ENCODE data around the gene TMEM100. TPM values are rescaled to one million over a fixed set of nuclear protein-coding genes. Genes with fewer than 3 reads are reported as not detected.

The TMEM100 gene
- total and polyA plus RNA-seq, 10 of the 15 experiments (the other 5 are each of a cell fraction or from before 2014, with no cell fraction given), result not detected

GRCh38 chr17:55687037-55687436, 35.6 kb downstream of the TMEM100 start (continued):
- no peak for TF ChIP-seq ZBTB11 (CRISPR knock-in tag; IDR thresholded peaks at IDR 0.05)

- no peak overlapping the region for H3K4me2 ChIP-seq (ENCODE audit: control insufficient read depth, insufficient read depth)
- ChIA-PET CTCF (no interaction called here), POLR2A (no interaction called here), RAD21 (ENCODE audit: unreplicated experiment) (no interaction called here), SMC1A (ENCODE audit: uncharacterized antibody, unreplicated experiment) (no interaction called here)
- FAIRE-seq (no peak), DNase-seq (ENCODE audit: low read depth, low spot score) (no peak), ATAC-seq (no peak)
- H3K79me2 ChIP-seq (ENCODE audit: control insufficient read depth, insufficient read depth, low read length), result no peaks in the 10 kb centered on the region
- 1% methylated on average over 4 of the region's 4 CpGs for WGBS (ENCODE audit: insufficient coverage, insufficient replicate concordance, low lambda C conversion rate, missing lambda C conversion rate)
- H4K20me1 ChIP-seq (ENCODE audit: control insufficient read depth, insufficient read depth), result no peaks in the 10 kb centered on the region
- no peaks in the 10 kb centered on the region for H3K36me3 ChIP-seq (ENCODE audit: control insufficient read depth in 2 of 2, insufficient read depth in 2 of 2, low read length in 1 of 2)
- H3K4me1 ChIP-seq (ENCODE audit: control insufficient read depth, insufficient read depth, low read length), result no peaks in the 10 kb centered on the region
- no peaks in the 10 kb centered on the region for H3K9me3 ChIP-seq (replicated peaks; ENCODE audit: control insufficient read depth, insufficient read depth, low read length)
- no peak overlapping the region for H3K4me3 ChIP-seq
- H3K9ac ChIP-seq (ENCODE audit: control insufficient read depth, insufficient read depth, low read length), result no peak overlapping the region
- H2AFZ ChIP-seq (ENCODE audit: control insufficient read depth, low read depth, low read length), result no peak overlapping the region
- BruUV-seq (replicated peaks), result no TSS peak
- H3K27me3 ChIP-seq (replicated peaks in 1 of 2; ENCODE audit: control insufficient read depth in 2 of 2, insufficient read depth in 2 of 2, low read length in 1 of 2), result no peaks in the 10 kb centered on the region
- no peak overlapping the region for H3K27ac ChIP-seq (ENCODE audit: control insufficient read depth, insufficient read depth)
- in situ Hi-C loops (cut with MboI), result no loop called here
- intact Hi-C loops (cut with micrococcal nuclease; ENCODE audit: unreplicated experiment), result no loop called here
- TF ChIP-seq LARP7 (IDR thresholded peaks at IDR 0.05) (no peak), YBX1 (IDR thresholded peaks at IDR 0.05) (no peak), RB1 (IDR thresholded peaks at IDR 0.05; ENCODE audit: borderline replicate concordance) (no peak), CHD2 (IDR thresholded peaks at IDR 0.05; ENCODE audit: borderline replicate concordance, low read depth, low read length) (no peak), IKZF2 (IDR thresholded peaks at IDR 0.05) (no peak), TAF1 (IDR thresholded peaks at IDR 0.05; ENCODE audit: borderline replicate concordance, low read depth, low read length) (no peak), HCFC1 (IDR thresholded peaks at IDR 0.05; ENCODE audit: low read length) (no peak), POLR2A (IDR thresholded peaks at IDR 0.05; ENCODE audit: low read depth, low read length) (no peak), EGR1 (IDR thresholded peaks at IDR 0.05; ENCODE audit: borderline replicate concordance in 1 of 2, low read depth in 2 of 2, low read length in 2 of 2) (no peak), MXI1 (IDR thresholded peaks at IDR 0.05; ENCODE audit: low read depth, low read length) (no peak), BCLAF1 (IDR thresholded peaks at IDR 0.05) (no peak), ETV6 (conservative IDR thresholded peaks at IDR 0.05 in 1 of 2, IDR thresholded peaks at IDR 0.05 in 1 of 2; ENCODE audit: borderline replicate concordance in 1 of 2, low read depth in 1 of 2) (no peak), KAT2A (conservative IDR thresholded peaks at IDR 0.05; ENCODE audit: control insufficient read depth, low read depth, low read length) (no peak), HDGF (IDR thresholded peaks at IDR 0.05) (no peak), RELA (IDR thresholded peaks at IDR 0.05; ENCODE audit: borderline replicate concordance, partially characterized antibody) (no peak), TARDBP (IDR thresholded peaks at IDR 0.05; ENCODE audit: borderline replicate concordance) (no peak)
Observed at GRCh38 chr17:55683550-55684315, 38.9 kb downstream of the TMEM100 start.

Data from GM12878 (cell line).